GM12864 (cell line): Measurements from ENCODE around the gene GPR141.

Experiments
- DNase-seq: peaks from one replicate; pipeline ENCODE4 v3.0.0-alpha.2; 2011; ENCODE audit warnings: low read depth
- H3K4me3 ChIP-seq: 2 replicates; pipeline ENCODE4 v1.5.1; 2011; ENCODE audit warnings: mild to moderate bottlenecking, low read depth, low read length, control low read depth
- TF ChIP-seq, protein P1 (sequence below): IDR thresholded peaks from 2 replicates; pipeline ENCODE4 v1.5.1; 2011; ENCODE audit warnings: low read depth, mild to moderate bottlenecking, moderate library complexity, low read length, control low read depth, inconsistent platforms; ENCODE audit errors: missing control alignments

The GPR141 gene

DNA sequence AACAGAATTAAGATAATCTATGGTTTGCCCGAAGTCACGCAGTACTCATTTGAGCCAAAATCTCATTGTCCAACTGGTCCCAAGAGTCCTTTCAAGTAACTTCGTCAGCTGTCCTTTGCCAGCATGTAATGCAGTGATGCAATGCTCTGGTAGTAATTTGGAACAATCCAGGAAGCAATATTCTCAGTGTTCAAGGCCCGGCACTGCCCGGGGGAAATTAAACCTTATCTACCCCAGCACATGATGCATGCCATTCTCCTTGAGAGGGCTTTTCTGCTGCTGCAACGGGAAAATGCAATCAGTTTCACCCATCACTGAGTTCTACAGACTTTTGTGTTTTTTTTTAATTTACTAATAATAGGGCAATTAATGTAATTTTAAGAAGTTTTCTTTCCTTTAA, 87.3 kb downstream of the GPR141 start:
- no peak overlapping the region for H3K4me3 ChIP-seq
- TF ChIP-seq, protein P1, sequence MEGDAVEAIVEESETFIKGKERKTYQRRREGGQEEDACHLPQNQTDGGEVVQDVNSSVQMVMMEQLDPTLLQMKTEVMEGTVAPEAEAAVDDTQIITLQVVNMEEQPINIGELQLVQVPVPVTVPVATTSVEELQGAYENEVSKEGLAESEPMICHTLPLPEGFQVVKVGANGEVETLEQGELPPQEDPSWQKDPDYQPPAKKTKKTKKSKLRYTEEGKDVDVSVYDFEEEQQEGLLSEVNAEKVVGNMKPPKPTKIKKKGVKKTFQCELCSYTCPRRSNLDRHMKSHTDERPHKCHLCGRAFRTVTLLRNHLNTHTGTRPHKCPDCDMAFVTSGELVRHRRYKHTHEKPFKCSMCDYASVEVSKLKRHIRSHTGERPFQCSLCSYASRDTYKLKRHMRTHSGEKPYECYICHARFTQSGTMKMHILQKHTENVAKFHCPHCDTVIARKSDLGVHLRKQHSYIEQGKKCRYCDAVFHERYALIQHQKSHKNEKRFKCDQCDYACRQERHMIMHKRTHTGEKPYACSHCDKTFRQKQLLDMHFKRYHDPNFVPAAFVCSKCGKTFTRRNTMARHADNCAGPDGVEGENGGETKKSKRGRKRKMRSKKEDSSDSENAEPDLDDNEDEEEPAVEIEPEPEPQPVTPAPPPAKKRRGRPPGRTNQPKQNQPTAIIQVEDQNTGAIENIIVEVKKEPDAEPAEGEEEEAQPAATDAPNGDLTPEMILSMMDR, result no peak
- DNase-seq, result no peak

DNA sequence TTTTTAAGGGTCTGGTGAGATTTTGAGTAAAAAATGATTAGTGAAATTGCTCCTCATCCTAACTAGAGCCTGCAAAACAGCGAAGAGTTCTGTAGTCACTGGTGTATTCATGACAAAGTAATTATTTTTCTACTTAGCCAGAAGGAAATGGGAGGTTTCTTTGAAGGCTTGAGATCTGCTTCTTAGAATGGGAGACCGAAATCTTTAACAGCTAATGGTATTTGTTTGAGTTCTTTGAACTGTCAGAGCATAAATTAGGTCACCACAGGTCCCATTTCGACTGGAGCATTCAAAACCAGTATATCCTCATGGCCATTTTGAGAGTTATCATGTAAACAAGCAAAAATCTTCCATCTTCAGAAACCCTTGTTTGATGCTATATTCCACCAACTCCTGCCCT, 87.8 kb downstream of the GPR141 start:
- DNase-seq, result no peak
- TF ChIP-seq, protein P1, result no peak
- H3K4me3 ChIP-seq, result no peak overlapping the region

DNA sequence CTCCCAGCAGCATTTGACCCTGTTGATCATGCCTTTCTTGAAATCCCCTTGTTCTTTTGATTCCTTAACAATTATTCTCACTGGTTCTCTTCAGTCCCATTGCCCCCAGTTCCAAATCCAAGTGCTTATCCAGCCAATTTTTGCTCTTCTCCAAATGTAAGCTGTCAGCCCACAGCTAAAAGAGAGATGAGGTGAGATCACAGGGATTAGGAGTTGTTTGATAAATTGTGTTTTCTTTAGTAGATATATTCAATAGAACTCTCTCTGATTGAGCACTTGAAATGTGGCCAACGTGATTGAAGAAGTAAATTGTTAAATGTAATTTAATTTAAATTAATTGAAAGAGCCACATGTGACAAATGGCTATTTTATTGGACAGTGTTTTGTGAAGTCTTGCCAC, 88.2 kb downstream of the GPR141 start:
- DNase-seq, result no peak
- TF ChIP-seq, protein P1, result no peak
- H3K4me3 ChIP-seq, result no peak overlapping the region

DNA sequence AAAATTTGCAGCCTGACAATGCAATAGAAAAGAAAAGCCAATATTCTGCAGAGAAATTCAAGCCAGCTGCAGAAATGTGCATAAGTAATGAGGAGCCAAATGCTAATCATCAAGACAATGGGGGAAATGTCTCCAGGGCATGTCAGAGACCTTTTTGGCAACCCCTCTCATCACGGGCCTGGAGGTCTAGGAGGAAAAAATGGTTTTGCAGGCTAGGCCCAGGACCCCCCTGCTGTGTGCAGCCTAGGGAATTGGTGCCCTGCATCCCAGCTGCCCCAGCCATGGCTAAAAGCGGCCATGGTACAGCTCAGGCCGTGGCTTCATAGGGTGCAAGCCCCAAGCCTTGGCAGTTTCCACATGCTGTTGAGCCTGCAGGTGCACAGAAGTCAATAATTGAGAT, 92.4 kb downstream of the GPR141 start:
- TF ChIP-seq, protein P1, result no peak
- DNase-seq, result no peak
- no peak overlapping the region for H3K4me3 ChIP-seq

DNA sequence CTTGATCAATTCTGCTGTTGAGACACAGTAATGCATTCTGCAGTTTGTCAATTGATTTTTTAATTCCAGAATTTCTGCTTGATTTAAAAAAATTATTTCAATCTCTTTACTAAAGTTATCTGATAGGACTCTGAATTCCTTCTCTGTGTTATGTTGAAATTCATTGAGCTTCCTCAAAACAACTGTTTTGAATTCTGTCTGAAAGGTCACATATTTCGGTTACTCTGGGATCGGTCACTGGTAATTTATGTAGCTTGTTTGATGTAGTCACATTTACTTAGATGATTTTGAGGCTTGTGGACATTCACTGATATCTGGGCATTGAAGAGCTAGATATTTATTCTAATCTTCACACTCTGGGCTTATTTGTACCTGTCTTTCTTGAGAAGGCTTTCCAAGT, 97.6 kb downstream of the GPR141 start:
- TF ChIP-seq, protein P1, result no peak
- no peak overlapping the region for H3K4me3 ChIP-seq
- DNase-seq, result no peak

DNA sequence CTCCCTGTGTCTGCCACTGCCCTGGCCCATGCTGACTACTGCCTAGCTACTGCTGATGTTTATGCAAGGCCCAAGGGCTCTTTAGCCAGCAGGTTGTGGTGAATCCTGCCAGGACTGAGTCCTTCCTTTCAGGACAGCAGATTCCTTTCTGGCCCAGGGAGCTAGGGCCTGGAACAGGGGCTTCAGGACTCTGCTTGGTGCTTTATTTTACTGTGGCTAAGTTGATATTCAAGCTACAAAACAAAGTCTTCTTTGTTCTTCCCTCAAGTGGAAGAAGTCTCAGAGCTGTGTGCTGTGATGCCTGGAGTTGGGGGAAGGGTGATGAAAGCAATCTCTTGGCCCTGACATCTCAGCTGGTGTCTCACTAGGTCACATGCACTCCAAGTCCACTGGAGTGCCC, 98.6 kb downstream of the GPR141 start:
- no peak overlapping the region for H3K4me3 ChIP-seq
- TF ChIP-seq, protein P1, result no peak
- DNase-seq, result no peak

DNA sequence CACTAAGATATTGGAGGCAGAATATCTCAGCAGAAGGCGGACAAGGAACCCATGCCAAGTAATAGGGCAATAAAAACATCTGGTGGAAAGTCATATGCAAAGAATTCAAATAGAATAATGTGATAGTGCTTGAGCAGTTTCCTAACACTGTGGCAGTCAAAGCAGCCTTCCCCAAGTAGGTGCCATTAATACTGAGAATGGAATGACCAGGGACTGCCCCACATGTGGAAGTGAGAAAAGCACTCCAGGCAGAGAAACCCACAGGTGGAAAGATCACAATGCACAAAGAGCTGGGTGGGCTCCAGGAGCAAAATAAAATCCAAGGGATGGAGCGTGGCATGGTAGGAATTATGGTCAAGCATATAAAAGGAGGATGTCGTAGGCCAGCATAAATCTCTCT, 100.4 kb downstream of the GPR141 start:
- H3K4me3 ChIP-seq, result no peak overlapping the region
- TF ChIP-seq, protein P1, result no peak
- no peak for DNase-seq
